ENCODE data around the gene PNKD.

DNA sequence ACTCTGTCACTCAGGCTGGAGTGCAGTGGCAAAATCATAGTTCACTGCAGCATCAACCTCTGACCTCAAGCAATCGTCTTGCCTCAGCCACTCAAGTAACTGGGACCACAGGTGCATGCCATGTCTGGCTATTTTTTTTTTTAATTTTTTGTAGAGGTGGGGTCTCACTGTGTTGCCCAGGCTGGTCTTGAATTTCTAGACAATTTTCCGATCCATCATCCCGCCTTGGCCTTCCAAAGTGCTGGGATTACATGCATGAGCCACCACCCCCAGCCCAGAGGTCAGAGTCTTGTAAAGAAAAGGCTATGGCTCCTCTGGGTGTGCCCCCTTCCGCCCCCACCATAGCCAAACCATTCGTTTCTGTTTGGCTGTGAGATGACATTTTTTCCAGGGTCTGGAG lies 35.1 kb downstream of the PNKD start:
- TF ChIP-seq, protein P1, sequence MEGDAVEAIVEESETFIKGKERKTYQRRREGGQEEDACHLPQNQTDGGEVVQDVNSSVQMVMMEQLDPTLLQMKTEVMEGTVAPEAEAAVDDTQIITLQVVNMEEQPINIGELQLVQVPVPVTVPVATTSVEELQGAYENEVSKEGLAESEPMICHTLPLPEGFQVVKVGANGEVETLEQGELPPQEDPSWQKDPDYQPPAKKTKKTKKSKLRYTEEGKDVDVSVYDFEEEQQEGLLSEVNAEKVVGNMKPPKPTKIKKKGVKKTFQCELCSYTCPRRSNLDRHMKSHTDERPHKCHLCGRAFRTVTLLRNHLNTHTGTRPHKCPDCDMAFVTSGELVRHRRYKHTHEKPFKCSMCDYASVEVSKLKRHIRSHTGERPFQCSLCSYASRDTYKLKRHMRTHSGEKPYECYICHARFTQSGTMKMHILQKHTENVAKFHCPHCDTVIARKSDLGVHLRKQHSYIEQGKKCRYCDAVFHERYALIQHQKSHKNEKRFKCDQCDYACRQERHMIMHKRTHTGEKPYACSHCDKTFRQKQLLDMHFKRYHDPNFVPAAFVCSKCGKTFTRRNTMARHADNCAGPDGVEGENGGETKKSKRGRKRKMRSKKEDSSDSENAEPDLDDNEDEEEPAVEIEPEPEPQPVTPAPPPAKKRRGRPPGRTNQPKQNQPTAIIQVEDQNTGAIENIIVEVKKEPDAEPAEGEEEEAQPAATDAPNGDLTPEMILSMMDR (conservative IDR thresholded peaks at IDR 0.05), result no peak
- no peak for TF ChIP-seq ZFX (IDR thresholded peaks at IDR 0.05)

Measured in C4-2B (cell line).